ENCODE data around the gene SEC22A.

Gene SEC22A

DNA sequence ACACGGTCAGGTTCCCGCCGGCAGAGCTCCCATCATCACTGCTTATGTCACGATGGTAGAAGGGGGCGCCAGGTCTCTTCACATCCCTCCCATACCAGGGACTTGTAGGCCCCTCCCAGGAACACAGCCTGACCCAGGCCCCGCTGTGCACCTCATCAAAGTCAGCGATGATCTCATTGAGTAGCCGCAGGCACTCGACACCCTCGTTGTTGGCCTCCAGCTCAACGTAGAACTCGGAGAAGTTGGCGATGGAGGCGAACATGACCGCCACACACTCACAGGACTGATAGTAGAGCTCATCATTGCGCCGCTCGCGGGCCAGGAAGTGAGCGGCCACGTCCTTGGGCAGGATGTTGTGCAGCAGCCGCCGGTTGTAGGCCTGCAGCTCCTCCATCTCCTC lies 89.2 kb downstream of the SEC22A start:
- no peak overlapping the region for H3K4me3 ChIP-seq (ENCODE audit: low read depth, low read length)
- DNase-seq (ENCODE audit: low read depth): no peak
- TF ChIP-seq, protein P1, sequence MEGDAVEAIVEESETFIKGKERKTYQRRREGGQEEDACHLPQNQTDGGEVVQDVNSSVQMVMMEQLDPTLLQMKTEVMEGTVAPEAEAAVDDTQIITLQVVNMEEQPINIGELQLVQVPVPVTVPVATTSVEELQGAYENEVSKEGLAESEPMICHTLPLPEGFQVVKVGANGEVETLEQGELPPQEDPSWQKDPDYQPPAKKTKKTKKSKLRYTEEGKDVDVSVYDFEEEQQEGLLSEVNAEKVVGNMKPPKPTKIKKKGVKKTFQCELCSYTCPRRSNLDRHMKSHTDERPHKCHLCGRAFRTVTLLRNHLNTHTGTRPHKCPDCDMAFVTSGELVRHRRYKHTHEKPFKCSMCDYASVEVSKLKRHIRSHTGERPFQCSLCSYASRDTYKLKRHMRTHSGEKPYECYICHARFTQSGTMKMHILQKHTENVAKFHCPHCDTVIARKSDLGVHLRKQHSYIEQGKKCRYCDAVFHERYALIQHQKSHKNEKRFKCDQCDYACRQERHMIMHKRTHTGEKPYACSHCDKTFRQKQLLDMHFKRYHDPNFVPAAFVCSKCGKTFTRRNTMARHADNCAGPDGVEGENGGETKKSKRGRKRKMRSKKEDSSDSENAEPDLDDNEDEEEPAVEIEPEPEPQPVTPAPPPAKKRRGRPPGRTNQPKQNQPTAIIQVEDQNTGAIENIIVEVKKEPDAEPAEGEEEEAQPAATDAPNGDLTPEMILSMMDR (IDR thresholded peaks at IDR 0.05; ENCODE audit: insufficient read depth, low read depth, low read length, missing control alignments): no peak

DNA sequence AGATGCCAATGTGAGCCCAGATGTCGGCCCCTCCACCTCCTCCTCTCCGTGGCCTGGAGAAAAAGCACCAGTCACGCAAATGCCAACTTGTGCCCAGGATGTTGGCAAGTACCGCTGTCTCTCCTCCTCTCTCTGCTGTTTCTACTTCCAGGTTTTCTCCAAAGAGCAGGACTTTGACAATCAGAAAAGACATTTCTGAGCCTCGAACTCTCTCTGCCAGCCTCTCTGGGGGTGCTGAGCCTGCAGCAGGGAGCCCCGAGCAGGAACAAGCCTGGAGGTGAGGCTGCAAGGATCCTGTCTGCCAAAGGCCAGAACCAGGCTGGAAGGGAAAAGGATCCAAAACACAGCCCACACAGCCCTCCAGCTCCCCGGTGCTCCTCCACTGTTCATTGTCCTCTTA lies 89.7 kb downstream of the SEC22A start:
- no peak overlapping the region for H3K4me3 ChIP-seq (ENCODE audit: low read depth, low read length)
- no peak for DNase-seq (ENCODE audit: low read depth)
- TF ChIP-seq, protein P1 (IDR thresholded peaks at IDR 0.05; ENCODE audit: insufficient read depth, low read depth, low read length, missing control alignments): no peak

DNA sequence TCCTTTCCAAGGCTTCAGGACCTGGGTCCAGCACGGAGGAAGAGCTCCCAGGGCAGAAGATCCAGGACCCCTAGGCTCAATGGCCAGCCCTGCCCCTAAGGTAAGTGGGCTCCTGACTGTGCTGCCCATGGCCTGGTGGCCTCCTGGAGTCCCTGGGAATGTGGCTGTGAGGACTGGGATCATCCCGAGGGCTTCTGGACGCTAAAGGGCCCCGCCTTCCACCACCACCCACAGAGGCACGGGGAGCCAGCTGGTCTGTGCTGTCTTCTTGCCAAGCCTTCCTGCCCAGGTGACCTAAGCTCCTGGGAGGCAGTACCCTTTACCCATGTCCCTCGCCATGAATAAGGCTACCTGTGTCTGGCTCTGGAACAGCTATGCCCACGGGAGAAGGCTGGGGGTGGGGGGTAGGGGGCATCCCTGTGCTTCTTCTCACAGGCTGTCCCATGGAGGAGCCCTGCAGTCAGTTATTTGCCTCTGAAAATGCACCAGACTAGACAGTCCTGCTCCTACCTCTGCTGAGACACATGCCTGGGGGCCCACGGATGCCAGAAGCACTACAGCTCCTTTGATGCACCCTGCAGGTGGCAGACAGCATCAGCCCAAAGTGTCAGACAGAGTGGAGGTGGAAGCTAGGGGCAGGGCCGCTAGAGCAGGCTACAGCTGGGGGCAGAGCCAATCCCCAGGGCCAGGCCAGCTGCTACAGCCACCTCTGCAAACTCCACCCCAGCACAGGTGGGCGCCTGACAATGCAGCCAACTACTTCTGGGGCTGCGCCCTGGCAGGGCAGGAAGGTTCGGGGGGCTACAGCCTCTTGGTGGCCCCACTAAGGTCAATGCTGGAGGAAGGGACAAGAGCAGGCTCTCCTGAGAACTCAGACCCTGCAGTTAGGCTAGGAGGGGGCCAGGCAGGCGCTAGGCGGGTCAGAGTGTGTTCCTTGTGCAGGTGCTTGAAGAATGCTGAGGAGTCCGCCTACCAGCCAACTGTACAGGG lies 90.9 kb downstream of the SEC22A start:
- TF ChIP-seq, protein P1 (IDR thresholded peaks at IDR 0.05; ENCODE audit: insufficient read depth, low read depth, low read length, missing control alignments): no peak
- DNase-seq (ENCODE audit: low read depth): no peak

DNA sequence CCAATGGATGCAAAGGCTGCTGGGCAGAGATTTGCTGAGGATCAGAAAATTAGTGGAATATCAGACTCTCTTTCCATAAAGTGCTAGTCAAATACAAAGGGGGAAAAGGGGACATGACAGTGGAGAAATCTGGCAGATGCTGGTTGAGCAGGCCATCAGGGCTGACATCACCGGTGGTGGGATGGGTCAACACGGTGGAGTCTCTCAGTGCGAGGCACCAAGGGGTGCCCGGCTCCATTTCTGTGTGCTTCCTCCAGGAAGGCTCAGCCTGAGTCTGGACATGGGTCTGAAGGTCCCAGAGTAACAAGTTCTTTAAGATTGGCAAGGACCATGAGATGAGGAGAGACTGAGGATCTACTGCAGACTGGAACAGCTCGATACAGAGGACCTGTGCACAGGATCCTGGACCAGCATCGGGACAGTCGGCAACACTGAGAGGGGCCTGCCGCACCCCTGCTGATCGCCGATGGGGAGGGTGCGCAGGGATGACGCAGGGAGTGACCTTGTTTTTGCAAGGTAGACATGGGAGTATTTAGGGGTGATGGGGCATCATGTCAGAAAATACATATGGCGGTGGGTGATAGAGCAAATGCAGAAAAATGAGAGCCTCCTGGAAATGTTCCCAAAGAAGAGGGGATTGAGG lies 92.7 kb downstream of the SEC22A start:
- TF ChIP-seq, protein P1 (IDR thresholded peaks at IDR 0.05; ENCODE audit: insufficient read depth, low read depth, low read length, missing control alignments): no peak

More for the DNA sequence above, 90.9 kb downstream of the SEC22A start:
- H3K4me3 ChIP-seq (ENCODE audit: low read depth, low read length): no peak overlapping the region

DNA sequence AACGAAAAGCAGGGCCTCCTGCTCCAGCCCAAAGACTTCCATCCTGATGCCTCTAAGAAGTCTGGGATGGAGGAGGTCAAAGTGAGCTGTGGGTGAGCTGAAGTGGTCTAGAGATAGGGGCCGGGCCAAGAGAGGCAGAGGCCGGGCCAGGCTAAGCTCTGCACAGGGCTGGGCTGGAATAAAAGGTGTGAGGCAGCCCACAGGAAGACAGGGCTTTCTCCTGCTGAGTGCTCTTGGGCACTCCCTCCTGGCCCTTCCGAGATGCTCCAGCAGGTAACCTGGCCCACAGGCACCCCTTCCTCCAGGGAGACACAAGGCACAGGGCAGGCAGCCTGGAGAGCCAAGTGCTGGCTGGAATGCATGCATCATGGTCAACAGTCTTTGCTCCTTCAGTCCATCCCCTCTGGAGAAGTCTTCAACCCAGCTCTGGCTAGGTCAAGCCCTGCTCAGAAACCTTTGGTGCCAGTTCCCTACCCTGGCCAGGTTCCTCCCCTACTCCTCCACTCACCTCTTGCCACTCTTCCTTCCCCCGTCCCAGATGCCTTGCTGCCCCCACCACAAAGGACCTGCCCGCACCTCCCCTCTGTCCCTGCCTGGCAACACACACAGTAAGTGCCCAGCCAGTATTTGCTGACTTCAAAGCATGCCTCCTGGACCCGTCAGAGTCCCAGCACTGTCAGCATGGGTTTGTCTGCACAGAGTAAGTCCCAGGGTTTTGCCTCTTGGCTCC lies 93.6 kb downstream of the SEC22A start:
- no peak for DNase-seq (ENCODE audit: low read depth)
- TF ChIP-seq, protein P1 (IDR thresholded peaks at IDR 0.05; ENCODE audit: insufficient read depth, low read depth, low read length, missing control alignments): no peak
- no peak overlapping the region for H3K4me3 ChIP-seq (ENCODE audit: low read depth, low read length)

More for the DNA sequence above, 92.7 kb downstream of the SEC22A start:
- H3K4me3 ChIP-seq (ENCODE audit: low read depth, low read length): no peak overlapping the region
- DNase-seq (ENCODE audit: low read depth): no peak

DNA sequence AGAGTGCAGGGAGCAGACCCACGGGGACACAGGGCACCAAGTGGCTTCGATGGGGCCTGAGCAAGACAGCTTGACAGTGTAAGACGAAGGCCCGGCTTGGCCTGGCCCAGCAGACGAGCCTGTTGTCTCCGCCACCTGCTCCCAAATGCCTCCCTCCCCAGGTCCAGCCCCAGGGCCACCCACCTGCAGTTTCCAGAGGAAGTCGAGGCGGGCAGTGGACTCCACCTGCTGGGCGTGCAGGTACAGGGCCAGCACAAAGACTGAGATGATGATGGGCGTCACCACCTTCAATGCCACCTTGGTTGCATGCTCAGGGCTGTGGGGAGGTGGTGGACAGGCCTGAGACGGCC lies 94.1 kb downstream of the SEC22A start:
- TF ChIP-seq, protein P1 (IDR thresholded peaks at IDR 0.05; ENCODE audit: insufficient read depth, low read depth, low read length, missing control alignments): no peak
- DNase-seq (ENCODE audit: low read depth): no peak
- no peak overlapping the region for H3K4me3 ChIP-seq (ENCODE audit: low read depth, low read length)
